DOHH2 (cell line): Measurements from ENCODE around the gene GRB10.

ENCODE experiments used
- H3F3A ChIP-seq: fragments of 200-600 bp; sonication (generic), shearing (Covaris generic); 2 replicates; pipeline ENCODE4 v1.6.0; 2016; ENCODE audit warnings: antibody characterized with exemption, mild to moderate bottlenecking; ENCODE audit not compliant: control insufficient read depth, insufficient read depth
- H3K27ac ChIP-seq: fragments of 200-600 bp; sonication (generic); 2 replicates; pipeline ENCODE4 v1.5.1; 2014; ENCODE audit warnings: low read depth, mild to moderate bottlenecking, low read length, moderate library complexity
- H3K27me3 ChIP-seq: fragments of 200-600 bp; sonication (generic); 2 replicates; pipeline ENCODE4 v1.6.1; 2014; ENCODE audit warnings: mild to moderate bottlenecking, low read length, mixed read lengths; ENCODE audit not compliant: control insufficient read depth
- H3K36me3 ChIP-seq: fragments of 200-600 bp; sonication (generic); 2 replicates; pipeline ENCODE4 v1.6.1; 2014; ENCODE audit warnings: mild to moderate bottlenecking, low read length, moderate library complexity, mixed read lengths; ENCODE audit not compliant: control insufficient read depth
- H3K4me1 ChIP-seq: fragments of 200-600 bp; sonication (generic); 2 replicates; pipeline ENCODE4 v1.6.1; 2014; ENCODE audit warnings: mild to moderate bottlenecking, low read length, mixed read lengths; ENCODE audit not compliant: control insufficient read depth
- H3K4me2 ChIP-seq: fragments of 200-600 bp; sonication (generic); 2 replicates; pipeline ENCODE4 v1.6.0; 2014; ENCODE audit warnings: mild to moderate bottlenecking, low read length, moderate library complexity
- H3K4me3 ChIP-seq: fragments of 200-600 bp; sonication (generic); 2 replicates; pipeline ENCODE4 v1.5.1; 2014; ENCODE audit warnings: mild to moderate bottlenecking, low read length, mixed read lengths
- H3K79me2 ChIP-seq: fragments of 200-600 bp; sonication (generic); 2 replicates; pipeline ENCODE4 v1.6.1; 2014; ENCODE audit warnings: mild to moderate bottlenecking, low read length, mixed read lengths; ENCODE audit not compliant: control insufficient read depth
- H3K9me2 ChIP-seq: fragments of 200-600 bp; sonication (generic); replicated peaks from 2 replicates; pipeline ENCODE4 v1.6.1; 2014; ENCODE audit warnings: mild to moderate bottlenecking, low read length, mixed read lengths; ENCODE audit not compliant: control insufficient read depth
- H3K9me3 ChIP-seq: fragments of 200-600 bp; sonication (generic); 2 replicates; pipeline ENCODE4 v1.6.1; 2014; ENCODE audit warnings: antibody characterized with exemption, low read length, mixed read lengths; ENCODE audit not compliant: control insufficient read depth, insufficient read depth
- H4K20me1 ChIP-seq: fragments of 200-600 bp; sonication (generic); 2 replicates; pipeline ENCODE4 v1.6.0; 2014; ENCODE audit warnings: low read depth, mild to moderate bottlenecking, antibody characterized with exemption, low read length, moderate library complexity; ENCODE audit not compliant: control insufficient read depth, insufficient read depth
- EZH2phosphoT487 ChIP-seq: fragments of 200-600 bp; sonication (generic); IDR thresholded peaks from 2 replicates; pipeline ENCODE4 v1.6.1; 2017; ENCODE audit warnings: borderline replicate concordance, mild to moderate bottlenecking, antibody characterized with exemption, low read length, moderate library complexity, mixed read lengths
- TF ChIP-seq, protein P1 (sequence below): fragments of 200-600 bp; sonication (generic); IDR thresholded peaks from one replicate; pipeline ENCODE4 v1.5.1; 2014; ENCODE audit warnings: antibody characterized with exemption, mild to moderate bottlenecking, low read depth, low read length; ENCODE audit not compliant: poor library complexity, severe bottlenecking

GRB10 gene

DNA sequence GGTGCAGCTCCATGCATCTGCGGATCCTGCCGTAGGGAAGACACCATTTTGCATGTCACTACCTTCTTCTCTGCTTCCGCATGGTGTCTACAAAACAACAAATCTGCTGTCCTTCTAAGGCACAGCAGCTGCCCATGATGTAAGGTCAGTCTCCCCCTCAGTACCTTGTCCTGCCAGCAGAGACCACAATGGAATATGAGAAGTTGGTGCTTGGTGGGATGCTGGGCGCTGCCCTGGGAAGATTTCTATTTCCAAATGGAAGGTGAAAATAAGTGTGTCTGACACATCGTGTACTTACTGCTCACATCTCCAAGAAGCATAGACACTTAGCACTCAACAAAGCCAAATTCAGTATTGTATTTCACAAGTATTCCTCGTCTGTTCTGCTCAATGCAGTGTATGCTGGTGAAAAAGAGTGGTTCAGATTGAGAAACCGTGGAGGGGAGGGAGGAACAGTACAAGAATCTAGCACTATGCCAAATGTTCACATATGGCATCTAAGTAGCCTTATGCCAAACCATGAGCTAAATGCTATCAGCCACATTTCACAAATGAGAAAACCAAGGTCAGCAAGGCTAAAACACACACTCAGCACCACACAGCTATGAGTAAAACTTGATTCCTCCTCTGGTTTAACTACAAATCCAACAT lies 95.0 kb downstream of the GRB10 start:
- Histone ChIP-seq H3K4me1 (no peaks in the 10 kb centered on the region), H3K79me2 (no peaks in the 10 kb centered on the region), H3K27ac (no peak overlapping the region), H3K27me3 (peaks cover 16% of the 10 kb centered on the region), H3K4me3 (no peak overlapping the region), H3K9me2 (no peaks in the 10 kb centered on the region), H3K36me3 (no peaks in the 10 kb centered on the region), H3F3A (no peaks in the 10 kb centered on the region), H3K9me3 (no peaks in the 10 kb centered on the region), H4K20me1 (no peaks in the 10 kb centered on the region), H3K4me2 (no peak overlapping the region)
- TF ChIP-seq EZH2phosphoT487: no peak
- TF ChIP-seq, protein P1, sequence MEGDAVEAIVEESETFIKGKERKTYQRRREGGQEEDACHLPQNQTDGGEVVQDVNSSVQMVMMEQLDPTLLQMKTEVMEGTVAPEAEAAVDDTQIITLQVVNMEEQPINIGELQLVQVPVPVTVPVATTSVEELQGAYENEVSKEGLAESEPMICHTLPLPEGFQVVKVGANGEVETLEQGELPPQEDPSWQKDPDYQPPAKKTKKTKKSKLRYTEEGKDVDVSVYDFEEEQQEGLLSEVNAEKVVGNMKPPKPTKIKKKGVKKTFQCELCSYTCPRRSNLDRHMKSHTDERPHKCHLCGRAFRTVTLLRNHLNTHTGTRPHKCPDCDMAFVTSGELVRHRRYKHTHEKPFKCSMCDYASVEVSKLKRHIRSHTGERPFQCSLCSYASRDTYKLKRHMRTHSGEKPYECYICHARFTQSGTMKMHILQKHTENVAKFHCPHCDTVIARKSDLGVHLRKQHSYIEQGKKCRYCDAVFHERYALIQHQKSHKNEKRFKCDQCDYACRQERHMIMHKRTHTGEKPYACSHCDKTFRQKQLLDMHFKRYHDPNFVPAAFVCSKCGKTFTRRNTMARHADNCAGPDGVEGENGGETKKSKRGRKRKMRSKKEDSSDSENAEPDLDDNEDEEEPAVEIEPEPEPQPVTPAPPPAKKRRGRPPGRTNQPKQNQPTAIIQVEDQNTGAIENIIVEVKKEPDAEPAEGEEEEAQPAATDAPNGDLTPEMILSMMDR: no peak

DNA sequence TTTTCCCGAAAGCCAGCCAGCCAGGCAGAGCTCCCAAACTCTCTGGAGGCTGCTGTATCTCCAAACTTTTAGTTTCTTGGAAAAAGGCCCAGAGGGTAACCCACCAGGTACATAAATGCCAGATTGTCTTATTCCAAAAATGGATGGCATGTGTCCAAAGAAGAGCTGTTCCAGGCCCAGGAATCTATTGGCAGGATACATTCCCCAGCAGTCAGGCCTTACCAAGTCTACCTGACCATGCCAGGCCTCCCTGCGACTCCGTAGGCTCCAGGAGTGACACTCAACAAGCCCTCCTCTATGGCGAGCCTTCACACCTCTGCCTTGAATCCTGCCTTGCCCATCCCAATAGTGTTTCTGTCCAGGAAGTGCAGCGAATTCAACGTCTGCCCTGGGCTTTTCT lies 95.6 kb downstream of the GRB10 start:
- Histone ChIP-seq H3K4me1 (no peaks in the 10 kb centered on the region), H3K27ac (no peak overlapping the region), H3K9me2 (no peaks in the 10 kb centered on the region), H3K4me3 (no peak overlapping the region), H3K27me3 (peaks cover 13% of the 10 kb centered on the region), H3K36me3 (no peaks in the 10 kb centered on the region), H3K9me3 (no peaks in the 10 kb centered on the region), H3K4me2 (no peak overlapping the region), H4K20me1 (no peaks in the 10 kb centered on the region), H3K79me2 (no peaks in the 10 kb centered on the region), H3F3A (no peaks in the 10 kb centered on the region)
- no peak for TF ChIP-seq EZH2phosphoT487
- TF ChIP-seq, protein P1: no peak

DNA sequence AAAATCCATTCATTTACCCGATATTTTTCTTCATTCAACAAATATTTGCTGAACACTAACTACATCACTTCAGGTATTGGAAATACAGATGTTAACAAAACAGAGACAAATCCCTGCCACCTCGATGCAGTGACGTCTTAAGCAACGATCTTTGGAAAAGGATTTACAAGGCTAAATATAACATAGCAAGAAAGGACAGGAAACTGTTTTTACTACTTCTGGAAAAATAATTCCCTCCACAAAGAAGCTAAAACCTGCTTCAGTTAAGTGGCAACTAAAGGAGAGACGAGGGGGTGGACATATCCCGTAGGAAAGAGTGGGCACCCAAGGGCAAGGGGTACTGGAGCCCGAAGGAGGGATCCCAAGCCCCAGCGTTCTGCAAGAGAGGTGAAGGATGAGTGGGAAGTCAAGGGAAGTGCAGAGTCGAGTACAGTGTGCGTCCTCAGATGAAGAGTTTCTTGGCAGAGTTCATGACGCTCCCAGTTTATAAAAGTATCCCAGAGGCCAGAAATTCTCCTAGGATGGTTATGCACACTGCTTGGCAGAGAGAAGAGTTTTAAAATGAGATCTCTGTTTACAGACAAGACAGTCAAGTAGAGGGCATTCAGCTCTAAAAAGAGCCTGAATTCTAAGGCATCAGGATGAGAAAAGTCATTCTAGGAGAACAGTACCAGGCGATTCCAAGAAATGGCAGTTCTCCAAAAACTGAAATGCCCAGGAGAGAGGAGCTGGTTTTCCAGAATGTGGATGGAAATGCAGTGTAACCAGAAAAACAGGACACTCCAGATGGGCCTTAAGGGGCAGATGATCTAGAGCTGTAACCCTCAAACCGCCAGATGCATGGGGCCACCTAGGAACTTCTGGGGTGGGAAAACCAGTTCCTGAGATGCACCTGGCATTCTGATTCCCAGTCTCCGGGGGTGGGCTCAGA lies 97.3 kb downstream of the GRB10 start:
- H3K36me3 ChIP-seq: no peaks in the 10 kb centered on the region
- H3K4me3 ChIP-seq: no peak overlapping the region
- no peaks in the 10 kb centered on the region for H4K20me1 ChIP-seq
- H3K9me2 ChIP-seq: no peaks in the 10 kb centered on the region
- no peaks in the 10 kb centered on the region for H3F3A ChIP-seq
- H3K79me2 ChIP-seq: no peaks in the 10 kb centered on the region
- H3K27me3 ChIP-seq: peaks cover 10% of the 10 kb centered on the region
- no peak overlapping the region for H3K27ac ChIP-seq
- H3K4me2 ChIP-seq: no peak overlapping the region
- H3K4me1 ChIP-seq: 0 out of 2 replicates have a peak, but pooled peaks cover 4% of the 10 kb centered on the region
- no peaks in the 10 kb centered on the region for H3K9me3 ChIP-seq
- TF ChIP-seq EZH2phosphoT487: no peak
- TF ChIP-seq, protein P1: no peak
